Smooth muscle cell (in vitro differentiated cells): ENCODE data around the gene KCNJ6. TPM values are rescaled to one million over a fixed set of nuclear protein-coding genes. Genes with fewer than 3 reads are reported as not detected.
"Not testable (repeated sequence)": the region's sequence is repeated elsewhere in the genome, so short reads cannot be mapped to it uniquely, and the experiment has no call there.

Experiments used
- DNase-seq: peaks from one replicate; lab custom pipeline; 2025; ENCODE audit not compliant: unreplicated experiment; lab: John Stamatoyannopoulos, UW
- H2AFZ ChIP-seq: fragments of 200-600 bp; sonication (generic); 2 replicates; pipeline ENCODE4 v1.6.0; 2016; ENCODE audit warnings: antibody characterized with exemption, low read depth, mild to moderate bottlenecking
- H3F3A ChIP-seq: fragments of 200-600 bp; sonication (generic); 2 replicates; pipeline ENCODE4 v1.6.0; 2017; ENCODE audit warnings: antibody characterized with exemption, low read depth
- H3K27ac ChIP-seq: fragments of 200-600 bp; sonication (generic); 2 replicates; pipeline ENCODE4 v1.5.1; 2016; ENCODE audit warnings: low read depth, mild to moderate bottlenecking
- H3K27me3 ChIP-seq: fragments of 200-600 bp; sonication (generic); 2 replicates; pipeline ENCODE4 v1.6.1; 2016; ENCODE audit warnings: low read depth, mild to moderate bottlenecking
- H3K36me3 ChIP-seq: fragments of 200-600 bp; sonication (generic); 2 replicates; pipeline ENCODE4 v1.5.1; 2016; ENCODE audit warnings: low read depth
- H3K4me1 ChIP-seq: fragments of 200-600 bp; sonication (generic); 2 replicates; pipeline ENCODE4 v1.5.1; 2016; ENCODE audit warnings: low read depth
- H3K4me2 ChIP-seq: fragments of 200-600 bp; sonication (generic); 2 replicates; pipeline ENCODE4 v1.6.0; 2016; ENCODE audit warnings: mild to moderate bottlenecking
- H3K4me3 ChIP-seq: fragments of 200-600 bp; sonication (generic); 2 replicates; pipeline ENCODE4 v1.5.1; 2016; ENCODE audit warnings: mild to moderate bottlenecking
- H3K79me2 ChIP-seq: fragments of 200-600 bp; sonication (generic); 2 replicates; pipeline ENCODE4 v1.6.0; 2016; ENCODE audit warnings: low read depth, mild to moderate bottlenecking
- H3K9ac ChIP-seq: fragments of 200-600 bp; sonication (generic); 2 replicates; pipeline ENCODE4 v1.6.0; 2016; ENCODE audit warnings: low read depth
- H3K9me3 ChIP-seq: fragments of 200-600 bp; sonication (generic); replicated peaks from 2 replicates; pipeline ENCODE4 v1.5.1; 2016; ENCODE audit warnings: low read depth
- H4K20me1 ChIP-seq: fragments of 200-600 bp; sonication (generic); 2 replicates; pipeline ENCODE4 v1.6.0; 2016; ENCODE audit warnings: low read depth
- WGBS: methylation state at CpG from one replicate; pipeline ENCODE4 v1.1.7; 2016; ENCODE audit warnings: low lambda C conversion rate; 5-methylcytosine and 5-hydroxymethylcytosine counted together
- polyA plus RNA-seq: library from polyadenylated mRNA; unstranded; fragments of >200 nt; fragmentation: Nextera tagmentation; extraction: Ambion mirVana; gene quantifications from 2 replicates; pipeline ENCODE4 v1.2.1, GENCODE V29; 2016
- total RNA-seq: library from RNA; depleted of rRNA; stranded (reverse); fragments of >200 nt; gene quantifications from 2 replicates; pipeline ENCODE4 v1.2.3, GENCODE V29; 2014
- TF ChIP-seq, protein P1 (sequence below): fragments of 200-600 bp; sonication (generic); IDR thresholded peaks from 2 replicates; pipeline ENCODE4 v1.5.1; 2017; ENCODE audit warnings: borderline replicate concordance, mild to moderate bottlenecking, antibody characterized with exemption; ENCODE audit not compliant: insufficient read depth, poor library complexity, severe bottlenecking

KCNJ6 gene
- total and polyA plus RNA-seq, 2 experiments from 2014 or later, result 0.15 to 0.27 TPM

DNA sequence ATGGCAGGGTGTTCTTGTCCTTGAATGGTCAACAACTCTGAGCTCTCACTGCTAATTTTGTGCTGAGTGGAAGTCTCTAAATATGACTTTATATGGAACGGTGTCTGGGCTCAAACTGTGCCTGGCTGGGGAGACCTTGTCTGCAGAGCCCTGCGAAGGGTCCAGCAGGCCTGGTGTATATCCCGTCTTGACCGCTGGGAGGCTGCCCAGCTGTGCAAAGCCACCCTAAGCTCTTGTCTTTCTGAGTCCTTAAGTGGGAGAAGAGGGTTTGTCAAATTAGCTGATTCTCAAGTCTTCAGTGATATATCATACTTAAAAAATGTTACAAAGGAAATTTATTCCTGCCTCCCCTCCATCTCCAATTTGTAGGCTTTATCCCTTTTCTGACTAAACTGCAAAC lies 198.7 kb downstream of the KCNJ6 start:
- WGBS, result 86% methylated on average over 4 of the region's 4 CpGs
- Histone ChIP-seq H3K9ac (no peak overlapping the region), H3K27ac (no peak overlapping the region), H3K27me3 (no peaks in the 10 kb centered on the region), H3K36me3 (no peaks in the 10 kb centered on the region), H3K4me1 (no peaks in the 10 kb centered on the region), H3K9me3 (no peaks in the 10 kb centered on the region), H2AFZ (no peak overlapping the region), H3K4me2 (no peak overlapping the region), H3K79me2 (no peaks in the 10 kb centered on the region), H3F3A (no peaks in the 10 kb centered on the region), H4K20me1 (no peaks in the 10 kb centered on the region), H3K4me3 (no peak overlapping the region)
- TF ChIP-seq, protein P1, sequence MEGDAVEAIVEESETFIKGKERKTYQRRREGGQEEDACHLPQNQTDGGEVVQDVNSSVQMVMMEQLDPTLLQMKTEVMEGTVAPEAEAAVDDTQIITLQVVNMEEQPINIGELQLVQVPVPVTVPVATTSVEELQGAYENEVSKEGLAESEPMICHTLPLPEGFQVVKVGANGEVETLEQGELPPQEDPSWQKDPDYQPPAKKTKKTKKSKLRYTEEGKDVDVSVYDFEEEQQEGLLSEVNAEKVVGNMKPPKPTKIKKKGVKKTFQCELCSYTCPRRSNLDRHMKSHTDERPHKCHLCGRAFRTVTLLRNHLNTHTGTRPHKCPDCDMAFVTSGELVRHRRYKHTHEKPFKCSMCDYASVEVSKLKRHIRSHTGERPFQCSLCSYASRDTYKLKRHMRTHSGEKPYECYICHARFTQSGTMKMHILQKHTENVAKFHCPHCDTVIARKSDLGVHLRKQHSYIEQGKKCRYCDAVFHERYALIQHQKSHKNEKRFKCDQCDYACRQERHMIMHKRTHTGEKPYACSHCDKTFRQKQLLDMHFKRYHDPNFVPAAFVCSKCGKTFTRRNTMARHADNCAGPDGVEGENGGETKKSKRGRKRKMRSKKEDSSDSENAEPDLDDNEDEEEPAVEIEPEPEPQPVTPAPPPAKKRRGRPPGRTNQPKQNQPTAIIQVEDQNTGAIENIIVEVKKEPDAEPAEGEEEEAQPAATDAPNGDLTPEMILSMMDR, result no peak
- DNase-seq, result no peak

DNA sequence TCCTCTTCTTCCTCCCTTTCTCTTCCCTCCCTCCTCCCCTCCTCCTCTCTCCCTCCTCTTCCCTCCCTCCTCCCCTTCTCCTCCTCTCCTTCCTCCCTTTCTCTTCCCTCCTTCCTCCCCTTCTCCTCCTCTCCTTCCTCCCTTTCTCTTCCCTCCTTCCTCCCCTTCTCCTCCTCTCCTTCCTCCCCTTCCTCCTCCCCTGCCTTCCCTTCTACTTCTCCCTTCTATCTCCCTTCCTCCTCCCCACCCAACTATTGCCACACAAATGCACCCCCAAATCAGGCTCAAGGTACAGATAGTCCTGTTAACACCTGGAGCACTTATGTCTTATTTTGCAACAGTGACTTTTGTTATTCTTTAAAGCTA lies 203.7 kb downstream of the KCNJ6 start:
- H3K4me3 ChIP-seq, H3K4me2 ChIP-seq, DNase-seq, H3K9ac ChIP-seq, H3K79me2 ChIP-seq, H3K27ac ChIP-seq, H3K9me3 ChIP-seq, H3K36me3 ChIP-seq, H2AFZ ChIP-seq, H3F3A ChIP-seq, H3K27me3 ChIP-seq, H3K4me1 ChIP-seq, H4K20me1 ChIP-seq: not testable (repeated sequence)

DNA sequence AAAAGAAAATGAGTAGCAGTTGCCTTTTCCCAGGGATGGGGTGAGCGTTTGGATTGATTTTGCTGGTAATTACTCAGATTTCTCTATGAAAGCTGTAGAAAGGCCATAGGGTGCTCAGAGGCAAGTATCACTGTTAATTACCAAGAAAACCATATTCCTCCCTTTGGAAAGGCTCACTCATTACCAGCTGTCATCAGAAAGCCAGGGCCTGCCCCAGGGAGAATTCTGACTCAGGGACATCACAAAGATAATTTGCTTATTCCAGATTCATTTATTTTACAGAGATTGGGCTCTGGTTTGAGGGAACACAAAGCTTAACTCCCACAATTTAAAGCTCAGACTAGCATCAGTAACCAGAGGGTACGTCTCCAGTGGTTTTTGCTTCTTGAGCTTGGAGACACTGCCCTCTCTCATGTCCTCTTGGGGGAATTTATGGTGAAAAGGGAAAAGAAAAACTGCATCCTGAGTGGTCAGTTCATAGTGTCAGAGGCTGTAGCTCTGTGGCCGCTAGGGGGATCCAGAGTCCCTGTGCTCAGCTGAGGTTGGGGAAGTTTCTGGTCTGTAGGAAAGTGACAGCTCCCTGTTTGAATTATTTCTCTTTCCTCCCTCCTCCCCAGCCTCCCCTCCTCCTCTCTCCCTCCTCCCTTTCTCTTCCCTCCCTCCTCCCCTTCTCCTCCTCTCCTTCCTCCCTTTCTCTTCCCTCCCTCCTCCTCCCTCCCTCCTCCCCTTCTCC lies 204.3 kb downstream of the KCNJ6 start:
- TF ChIP-seq, protein P1, result peak; percentile 95
- no peaks in the 10 kb centered on the region for H3F3A ChIP-seq
- H3K27me3 ChIP-seq, result no peaks in the 10 kb centered on the region
- 33% methylated on average over 3 of the region's 3 CpGs for WGBS
- no peaks in the 10 kb centered on the region for H3K9me3 ChIP-seq
- H2AFZ ChIP-seq, result no peak overlapping the region
- no peak overlapping the region for H3K4me2 ChIP-seq
- no peak for DNase-seq
- no peaks in the 10 kb centered on the region for H3K36me3 ChIP-seq
- H4K20me1 ChIP-seq, result no peaks in the 10 kb centered on the region
- no peak overlapping the region for H3K9ac ChIP-seq
- H3K4me3 ChIP-seq, result no peak overlapping the region
- no peaks in the 10 kb centered on the region for H3K4me1 ChIP-seq
- no peak overlapping the region for H3K27ac ChIP-seq
- H3K79me2 ChIP-seq, result no peaks in the 10 kb centered on the region

DNA sequence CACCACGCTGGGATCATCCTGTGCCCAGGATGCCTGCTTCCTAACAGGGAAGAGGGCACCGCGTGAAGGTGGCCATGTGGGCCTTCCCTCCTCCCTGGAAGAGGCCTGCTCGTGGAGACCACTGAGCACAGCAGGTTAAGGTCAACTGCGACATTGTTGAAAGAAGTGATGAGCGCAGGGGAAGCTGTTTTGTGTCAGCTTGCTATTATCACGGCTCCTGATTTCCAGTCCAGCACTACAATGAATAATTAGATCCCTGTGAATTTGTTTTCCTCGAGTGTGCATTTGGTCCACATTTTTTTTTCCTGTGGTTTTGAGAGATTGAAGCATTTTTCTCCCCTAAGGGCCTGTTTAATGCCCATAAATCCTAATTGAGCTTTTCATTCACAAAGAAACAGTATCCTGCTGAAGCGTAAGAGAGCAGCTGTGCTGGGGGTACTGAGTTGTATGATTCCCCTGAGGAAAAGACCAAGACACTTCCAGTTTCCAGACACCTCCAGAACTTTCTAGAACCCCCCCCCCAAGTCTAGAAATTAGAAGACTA lies 204.9 kb downstream of the KCNJ6 start:
- Histone ChIP-seq H3K9ac (no peak overlapping the region), H3K9me3 (no peaks in the 10 kb centered on the region), H3K4me3 (no peak overlapping the region), H3K36me3 (no peaks in the 10 kb centered on the region), H3K4me2 (no peak overlapping the region), H3F3A (no peaks in the 10 kb centered on the region), H3K79me2 (no peaks in the 10 kb centered on the region), H4K20me1 (no peaks in the 10 kb centered on the region), H2AFZ (no peak overlapping the region), H3K27ac (no peak overlapping the region), H3K4me1 (no peaks in the 10 kb centered on the region), H3K27me3 (no peaks in the 10 kb centered on the region)
- TF ChIP-seq, protein P1, result no peak
- no peak for DNase-seq
- WGBS, result 69% methylated on average over 9 of the region's 9 CpGs
